ENCODE measurements around the gene HIRA. TPM values are rescaled to one million over a fixed set of nuclear protein-coding genes. Genes with fewer than 3 reads are reported as not detected.

The HIRA gene
- total and polyA plus RNA-seq, 2 of the 8 experiments (the other 6 are each of a cell fraction or from before 2014, with no cell fraction given), result 34.9 to 67.2 TPM

GRCh38 chr22:19357270-19358105 lies 74.0 kb downstream of the HIRA start (continued):
- no peak for TF ChIP-seq CHD7 (IDR thresholded peaks at IDR 0.05; ENCODE audit: insufficient replicate concordance, low read length)
- TF ChIP-seq JUND (IDR thresholded peaks at IDR 0.05; ENCODE audit: low read length), result no peak
- TF ChIP-seq, protein P1, sequence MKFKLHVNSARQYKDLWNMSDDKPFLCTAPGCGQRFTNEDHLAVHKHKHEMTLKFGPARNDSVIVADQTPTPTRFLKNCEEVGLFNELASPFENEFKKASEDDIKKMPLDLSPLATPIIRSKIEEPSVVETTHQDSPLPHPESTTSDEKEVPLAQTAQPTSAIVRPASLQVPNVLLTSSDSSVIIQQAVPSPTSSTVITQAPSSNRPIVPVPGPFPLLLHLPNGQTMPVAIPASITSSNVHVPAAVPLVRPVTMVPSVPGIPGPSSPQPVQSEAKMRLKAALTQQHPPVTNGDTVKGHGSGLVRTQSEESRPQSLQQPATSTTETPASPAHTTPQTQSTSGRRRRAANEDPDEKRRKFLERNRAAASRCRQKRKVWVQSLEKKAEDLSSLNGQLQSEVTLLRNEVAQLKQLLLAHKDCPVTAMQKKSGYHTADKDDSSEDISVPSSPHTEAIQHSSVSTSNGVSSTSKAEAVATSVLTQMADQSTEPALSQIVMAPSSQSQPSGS (IDR thresholded peaks at IDR 0.05; ENCODE audit: low read length), result no peak
- TF ChIP-seq RBBP5 (IDR thresholded peaks at IDR 0.05; ENCODE audit: borderline replicate concordance, low read depth, low read length), result no peak
